ENCODE results near the gene CD274. TPM values are rescaled to one million over a fixed set of nuclear protein-coding genes. Genes with fewer than 3 reads are reported as not detected.
A peak's percentile ranks its signal among the peaks of the same experiment; 100 is the strongest.

The CD274 gene
- polyA plus RNA-seq, 1 experiment = 16.6 TPM

DNA sequence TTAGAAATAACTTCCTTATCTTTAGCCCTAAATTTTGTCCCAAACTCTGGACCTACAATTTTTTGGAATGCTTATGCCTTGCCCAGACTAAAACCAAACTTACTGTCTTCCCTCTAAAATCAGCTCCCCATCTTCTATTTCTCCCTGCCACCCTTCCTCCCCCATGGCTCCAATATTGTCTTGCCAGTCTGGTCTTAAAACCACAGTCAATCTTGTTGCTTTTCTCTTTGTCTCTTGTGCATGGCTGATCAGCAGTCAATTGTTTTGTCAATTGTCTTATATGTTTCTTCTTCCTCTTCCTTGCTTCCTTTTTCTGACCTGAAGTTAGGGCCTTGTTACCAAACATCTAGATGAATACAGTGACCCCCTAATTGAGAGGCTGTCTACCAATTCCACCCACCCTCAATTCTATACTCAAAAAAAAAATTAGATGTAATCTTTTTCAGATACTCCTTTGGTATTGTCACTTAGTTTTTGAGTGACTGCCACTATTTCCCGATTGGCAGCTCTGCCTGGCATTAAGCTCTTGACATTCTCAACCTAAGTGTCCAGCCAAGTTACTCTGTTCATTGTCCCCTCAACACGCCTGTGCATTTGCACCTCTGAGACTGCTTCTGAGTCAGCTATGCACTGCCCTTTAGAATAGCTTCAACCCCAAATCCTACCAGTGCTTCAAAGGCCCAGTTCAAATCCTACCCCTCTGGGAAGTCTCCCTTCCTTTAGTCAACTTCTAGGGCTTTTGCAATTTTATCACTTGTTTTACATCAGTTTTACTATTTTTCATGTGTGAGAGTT, 62.5 kb downstream of the CD274 start:
- peaks cover 6% of the 10 kb centered on the region; the same call in 1 of the 2 replicates for H3K9me3 ChIP-seq (ENCODE audit: control insufficient read depth, insufficient read depth, low read length)
- peak overlapping the region; percentile 58 for H3K4me3 ChIP-seq (ENCODE audit: low read depth, low read length)
- DNase-seq (ENCODE audit: low read depth, low spot score) = no peak
- ChIA-PET CTCF (interaction anchor here (0.9 to 1.5 kb wide), 3 partner anchors 63 to 88 kb away, joined by 3 to 4 read pairs (median 4); partner anchors contain the start of gene CD274), POLR2A (interaction anchor here (3.2 to 4.2 kb wide), 2 partner anchors 71 to 74 kb away, joined by 21 to 24 read pairs; no protein-coding TSS in a partner anchor)
- H3K27ac ChIP-seq (ENCODE audit: low read depth, low read length) = no peak overlapping the region
- TF ChIP-seq, protein P1, sequence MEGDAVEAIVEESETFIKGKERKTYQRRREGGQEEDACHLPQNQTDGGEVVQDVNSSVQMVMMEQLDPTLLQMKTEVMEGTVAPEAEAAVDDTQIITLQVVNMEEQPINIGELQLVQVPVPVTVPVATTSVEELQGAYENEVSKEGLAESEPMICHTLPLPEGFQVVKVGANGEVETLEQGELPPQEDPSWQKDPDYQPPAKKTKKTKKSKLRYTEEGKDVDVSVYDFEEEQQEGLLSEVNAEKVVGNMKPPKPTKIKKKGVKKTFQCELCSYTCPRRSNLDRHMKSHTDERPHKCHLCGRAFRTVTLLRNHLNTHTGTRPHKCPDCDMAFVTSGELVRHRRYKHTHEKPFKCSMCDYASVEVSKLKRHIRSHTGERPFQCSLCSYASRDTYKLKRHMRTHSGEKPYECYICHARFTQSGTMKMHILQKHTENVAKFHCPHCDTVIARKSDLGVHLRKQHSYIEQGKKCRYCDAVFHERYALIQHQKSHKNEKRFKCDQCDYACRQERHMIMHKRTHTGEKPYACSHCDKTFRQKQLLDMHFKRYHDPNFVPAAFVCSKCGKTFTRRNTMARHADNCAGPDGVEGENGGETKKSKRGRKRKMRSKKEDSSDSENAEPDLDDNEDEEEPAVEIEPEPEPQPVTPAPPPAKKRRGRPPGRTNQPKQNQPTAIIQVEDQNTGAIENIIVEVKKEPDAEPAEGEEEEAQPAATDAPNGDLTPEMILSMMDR (IDR thresholded peaks at IDR 0.05; ENCODE audit: low read depth, low read length) = no peak
- H3K27me3 ChIP-seq (ENCODE audit: control insufficient read depth, insufficient read depth, low read length) = no peaks in the 10 kb centered on the region

DNA sequence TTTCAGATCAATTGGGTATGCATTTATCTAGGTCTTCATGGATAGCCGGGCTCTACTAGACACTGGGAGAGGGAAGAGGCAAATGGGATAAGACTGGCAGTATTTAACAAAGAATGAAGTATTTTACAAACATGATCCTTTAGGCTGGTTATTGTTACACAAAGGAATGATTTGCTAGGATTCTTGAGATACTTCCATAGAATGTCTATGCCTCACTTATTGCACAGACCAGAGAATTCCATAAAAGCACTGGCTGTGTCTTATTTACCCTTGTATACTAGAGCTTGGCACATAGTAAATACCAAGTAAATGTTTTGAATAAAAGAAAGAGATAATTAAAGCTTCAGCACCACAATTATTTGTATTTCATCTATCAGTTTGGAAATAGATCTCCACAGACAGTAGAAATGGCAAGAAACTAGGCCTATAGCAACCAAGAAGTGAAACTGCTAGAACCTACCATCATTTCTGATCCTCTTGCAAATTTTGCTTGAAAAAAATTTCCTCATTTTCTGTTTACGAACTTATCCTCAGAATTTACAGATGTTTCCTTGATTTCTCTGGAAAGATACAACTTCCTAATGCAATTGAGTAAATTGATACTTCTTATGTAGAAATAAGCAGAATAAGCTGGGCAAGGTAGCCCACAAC, 63.7 kb downstream of the CD274 start:
- Histone ChIP-seq H3K27ac (ENCODE audit: low read depth, low read length) (no peak overlapping the region), H3K4me3 (ENCODE audit: low read depth, low read length) (no peak overlapping the region), H3K27me3 (ENCODE audit: control insufficient read depth, insufficient read depth, low read length) (no peaks in the 10 kb centered on the region), H3K9me3 (ENCODE audit: control insufficient read depth, insufficient read depth, low read length) (peaks cover 6% of the 10 kb centered on the region; the same call in 1 of the 2 replicates)
- TF ChIP-seq, protein P1 (IDR thresholded peaks at IDR 0.05; ENCODE audit: low read depth, low read length) = no peak
- POLR2A ChIA-PET = no interaction called here
- CTCF ChIA-PET = interaction anchor here (1.5 kb wide), 1 partner anchor 87 kb away, joined by 4 read pairs; no protein-coding TSS in a partner anchor
- no peak for DNase-seq (ENCODE audit: low read depth, low spot score)

DNA sequence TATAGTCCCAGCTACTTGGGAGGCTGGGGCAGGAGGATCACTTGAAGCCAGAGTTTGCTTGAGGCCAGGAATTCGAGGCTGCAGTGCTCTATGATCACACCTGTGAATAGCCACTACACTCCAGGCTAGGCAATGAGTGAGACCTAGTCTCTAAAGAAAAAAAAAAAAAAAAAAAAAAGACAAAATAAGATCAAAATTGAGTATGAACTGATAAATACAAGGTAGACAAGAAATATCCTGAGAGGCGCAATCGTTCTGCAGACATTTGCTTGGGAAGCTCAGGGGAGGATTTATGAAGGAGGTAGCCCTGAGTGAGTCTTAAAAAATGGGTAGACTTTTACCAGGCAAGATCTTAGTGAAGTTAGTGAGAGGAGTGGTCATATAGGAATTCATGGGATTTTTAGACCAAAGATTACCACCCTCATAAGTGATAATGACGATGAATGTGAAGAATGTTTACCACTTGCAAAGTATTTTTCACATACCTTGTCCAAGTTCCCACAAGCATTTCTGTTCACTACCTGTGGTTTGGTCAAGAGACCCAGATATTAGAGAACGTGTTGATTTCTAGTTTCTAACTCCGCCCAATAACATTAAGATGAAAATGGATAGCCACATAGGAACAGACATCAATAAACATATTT, 64.4 kb downstream of the CD274 start:
- peaks cover 6% of the 10 kb centered on the region; the same call in 1 of the 2 replicates for H3K9me3 ChIP-seq (ENCODE audit: control insufficient read depth, insufficient read depth, low read length)
- H3K27me3 ChIP-seq (ENCODE audit: control insufficient read depth, insufficient read depth, low read length) = no peaks in the 10 kb centered on the region
- no peak for DNase-seq (ENCODE audit: low read depth, low spot score)
- no peak overlapping the region for H3K27ac ChIP-seq (ENCODE audit: low read depth, low read length)
- H3K4me3 ChIP-seq (ENCODE audit: low read depth, low read length) = no peak overlapping the region
- CTCF ChIA-PET = interaction anchor here (1.5 kb wide), 1 partner anchor 86 kb away, joined by 4 read pairs; no protein-coding TSS in a partner anchor
- POLR2A ChIA-PET = no interaction called here
- TF ChIP-seq, protein P1 (IDR thresholded peaks at IDR 0.05; ENCODE audit: low read depth, low read length) = no peak

DNA sequence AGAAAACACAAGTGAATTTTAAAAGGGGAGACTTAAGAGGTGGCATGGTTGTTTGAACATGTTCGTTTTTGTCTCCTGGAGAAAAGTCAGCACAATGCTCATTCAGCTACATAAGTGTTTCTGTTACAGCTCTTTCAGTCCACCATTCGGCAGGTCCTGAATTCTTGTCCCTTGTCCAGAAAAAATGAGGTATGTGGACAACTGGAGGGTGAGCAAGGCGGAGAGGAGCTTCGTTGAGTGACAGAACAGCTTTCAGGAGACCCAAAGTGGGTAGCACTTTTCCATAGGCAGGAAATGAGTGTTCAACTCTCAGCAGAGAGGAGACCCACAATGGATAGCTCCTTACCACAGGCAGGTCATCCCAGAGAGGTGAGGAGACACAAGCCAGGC, 64.9 kb downstream of the CD274 start:
- POLR2A ChIA-PET = no interaction called here

More for the DNA sequence above, 64.9 kb downstream of the CD274 start:
- Histone ChIP-seq H3K27me3 (ENCODE audit: control insufficient read depth, insufficient read depth, low read length) (no peaks in the 10 kb centered on the region), H3K4me3 (ENCODE audit: low read depth, low read length) (no peak overlapping the region), H3K27ac (ENCODE audit: low read depth, low read length) (no peak overlapping the region), H3K9me3 (ENCODE audit: control insufficient read depth, insufficient read depth, low read length) (peaks cover 6% of the 10 kb centered on the region; the same call in 1 of the 2 replicates)
- TF ChIP-seq, protein P1 (IDR thresholded peaks at IDR 0.05; ENCODE audit: low read depth, low read length) = no peak
- no peak for DNase-seq (ENCODE audit: low read depth, low spot score)
- CTCF ChIA-PET = no interaction called here
